Omental fat pad (tissue), 4 donors: ENCODE data around the gene RAB8A. TPM values are rescaled to one million over a fixed set of nuclear protein-coding genes. Genes with fewer than 3 reads are reported as not detected.

Experiments used
- ATAC-seq: fragments of 150-250 bp; one replicate; pipeline ENCODE4 v1.9.1; 2016; ENCODE audit warnings: mild to moderate bottlenecking, moderate library complexity; ENCODE audit not compliant: low FRiP score
- DNase-seq: peaks from one replicate; pipeline ENCODE4 v3.0.0-alpha.2; 2019; ENCODE audit warnings: low spot score
- total RNA-seq, 4 donors: library from RNA; depleted of rRNA; stranded (reverse); fragments of >200 nt; gene quantifications; one replicate each; pipeline ENCODE4 v1.1.0, GENCODE V29; 2016
- TF ChIP-seq, protein P1 (sequence below), 3 donors: fragments of 450-650 bp; IDR thresholded peaks; one replicate each; pipeline ENCODE4 v1.5.1; 2016 to 2017; ENCODE audit warnings: antibody characterized with exemption in 3 of 3, mild to moderate bottlenecking in 3 of 3, moderate library complexity in 2 of 3

RAB8A gene
- total RNA-seq, 4 donors from 2014 or later = 32.5 to 51.9 (median 40.0) TPM

DNA sequence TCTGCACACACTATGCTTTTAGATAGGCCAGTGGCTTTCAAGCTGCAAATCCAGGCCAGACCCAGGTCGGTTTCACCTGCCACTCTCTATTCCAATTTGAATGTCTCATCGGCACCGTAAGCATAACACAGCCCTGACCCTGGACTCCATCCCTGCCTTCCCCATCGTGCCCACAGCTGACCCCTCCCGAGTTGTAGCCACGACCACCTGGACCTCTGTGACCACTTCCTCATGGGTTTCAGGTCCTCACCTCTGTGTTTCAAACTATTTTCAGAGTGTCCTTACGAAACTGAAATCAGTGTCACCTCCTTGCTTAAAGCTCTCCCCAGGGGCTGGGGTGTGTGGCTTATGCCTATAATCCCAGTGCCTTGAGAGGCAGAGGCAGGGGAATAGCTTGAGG, 22.8 kb downstream of the RAB8A start:
- ATAC-seq (no peak), DNase-seq (no peak)
- TF ChIP-seq, protein P1, sequence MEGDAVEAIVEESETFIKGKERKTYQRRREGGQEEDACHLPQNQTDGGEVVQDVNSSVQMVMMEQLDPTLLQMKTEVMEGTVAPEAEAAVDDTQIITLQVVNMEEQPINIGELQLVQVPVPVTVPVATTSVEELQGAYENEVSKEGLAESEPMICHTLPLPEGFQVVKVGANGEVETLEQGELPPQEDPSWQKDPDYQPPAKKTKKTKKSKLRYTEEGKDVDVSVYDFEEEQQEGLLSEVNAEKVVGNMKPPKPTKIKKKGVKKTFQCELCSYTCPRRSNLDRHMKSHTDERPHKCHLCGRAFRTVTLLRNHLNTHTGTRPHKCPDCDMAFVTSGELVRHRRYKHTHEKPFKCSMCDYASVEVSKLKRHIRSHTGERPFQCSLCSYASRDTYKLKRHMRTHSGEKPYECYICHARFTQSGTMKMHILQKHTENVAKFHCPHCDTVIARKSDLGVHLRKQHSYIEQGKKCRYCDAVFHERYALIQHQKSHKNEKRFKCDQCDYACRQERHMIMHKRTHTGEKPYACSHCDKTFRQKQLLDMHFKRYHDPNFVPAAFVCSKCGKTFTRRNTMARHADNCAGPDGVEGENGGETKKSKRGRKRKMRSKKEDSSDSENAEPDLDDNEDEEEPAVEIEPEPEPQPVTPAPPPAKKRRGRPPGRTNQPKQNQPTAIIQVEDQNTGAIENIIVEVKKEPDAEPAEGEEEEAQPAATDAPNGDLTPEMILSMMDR (IDR thresholded peaks at IDR 0.05) = no peak

DNA sequence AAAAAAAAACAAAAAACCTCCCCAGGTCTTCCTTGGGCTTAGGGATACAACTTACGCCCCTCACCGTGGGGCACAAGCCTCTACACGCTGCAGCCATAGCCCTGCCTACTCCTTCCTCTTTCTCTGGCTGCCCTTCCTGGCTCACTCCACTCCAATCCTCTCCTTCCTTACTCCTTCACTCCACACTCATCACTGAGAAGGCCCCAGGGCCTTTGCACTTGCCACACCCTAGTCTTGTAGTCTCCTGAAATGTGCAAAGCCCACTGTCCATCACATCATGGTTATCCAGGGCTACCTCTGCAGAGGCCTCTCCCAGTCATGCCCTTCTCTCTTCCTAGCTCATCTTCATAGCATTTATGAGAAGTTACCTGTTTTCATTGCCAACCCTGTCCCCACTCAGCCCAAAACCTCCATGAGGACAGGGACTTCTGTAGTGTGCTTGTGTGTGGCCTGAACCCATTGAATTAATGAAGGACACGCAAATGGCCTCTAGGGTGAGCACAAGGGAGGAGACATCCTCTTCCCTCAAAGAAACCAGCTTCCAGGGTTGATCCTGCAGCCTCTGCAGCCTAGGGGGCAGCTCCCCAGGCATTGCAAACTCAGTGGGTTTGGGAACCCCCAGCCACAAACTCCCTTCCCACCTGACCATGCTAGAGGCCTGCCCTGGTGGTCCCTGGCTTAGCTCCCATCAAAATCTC, 23.9 kb downstream of the RAB8A start:
- TF ChIP-seq, protein P1 (IDR thresholded peaks at IDR 0.05) = no peak
- DNase-seq = no peak
- ATAC-seq = no peak

DNA sequence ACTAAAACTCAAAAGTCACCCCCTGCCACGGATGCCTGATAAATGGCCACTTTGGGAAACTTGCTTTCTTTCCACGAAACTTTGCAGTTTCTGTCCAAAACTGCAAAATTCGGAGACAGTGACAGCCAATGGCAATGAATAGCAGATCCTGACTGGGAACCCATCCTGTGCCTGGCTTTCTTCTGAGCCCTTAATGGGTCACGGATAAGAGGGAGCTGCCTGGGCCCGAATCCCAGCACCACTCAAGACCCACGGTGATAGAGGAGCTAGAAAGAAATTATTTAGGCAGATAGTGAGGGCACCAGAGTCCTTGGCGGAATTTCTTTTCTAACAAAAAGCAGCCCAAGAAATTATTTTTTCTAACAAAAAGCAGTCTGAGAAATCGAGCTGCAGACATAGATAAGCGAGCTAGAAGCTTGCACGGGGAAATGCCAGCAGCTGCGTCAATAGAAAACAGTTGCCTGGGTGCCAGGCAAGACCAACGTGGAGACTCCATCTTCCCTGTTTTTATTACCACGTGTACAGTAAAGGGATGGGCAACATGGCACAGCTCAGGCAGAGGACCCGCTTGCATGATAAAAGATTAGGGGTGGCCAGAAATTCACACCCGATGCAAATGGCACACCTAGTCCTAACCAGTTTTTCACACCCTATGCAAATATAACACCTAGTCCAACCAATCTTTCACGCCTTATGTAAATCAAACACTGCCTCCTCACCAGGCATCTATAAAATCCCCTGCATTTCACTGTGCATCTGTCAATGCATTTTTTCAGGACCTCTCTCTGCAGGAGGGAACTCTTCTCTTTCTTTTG, 24.7 kb downstream of the RAB8A start:
- DNase-seq (no peak), ATAC-seq (no peak)

DNA sequence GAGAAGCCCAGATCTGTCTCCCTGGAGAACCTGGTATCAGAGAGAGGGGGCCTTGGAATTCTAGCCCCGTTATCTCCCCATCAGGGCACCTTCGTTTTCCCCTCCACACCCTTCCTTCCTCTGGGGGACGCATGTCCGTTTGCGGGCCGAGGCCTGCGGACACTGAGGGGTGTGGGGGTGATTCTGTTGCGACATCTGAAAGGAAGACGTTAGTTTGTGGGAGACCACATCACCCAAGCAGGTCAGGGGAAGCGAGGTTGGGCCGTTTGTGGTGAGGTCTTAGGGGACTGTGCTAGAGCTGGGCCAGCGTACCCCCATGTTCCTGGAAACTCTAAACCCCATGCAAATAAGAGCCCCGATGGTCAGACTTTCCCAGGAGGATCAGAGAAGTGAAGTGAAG, 28.1 kb downstream of the RAB8A start:
- TF ChIP-seq, protein P1 (IDR thresholded peaks at IDR 0.05) = no peak
- DNase-seq = no peak
- no peak for ATAC-seq

More for the DNA sequence above, 24.7 kb downstream of the RAB8A start:
- TF ChIP-seq, protein P1 (IDR thresholded peaks at IDR 0.05) = no peak

DNA sequence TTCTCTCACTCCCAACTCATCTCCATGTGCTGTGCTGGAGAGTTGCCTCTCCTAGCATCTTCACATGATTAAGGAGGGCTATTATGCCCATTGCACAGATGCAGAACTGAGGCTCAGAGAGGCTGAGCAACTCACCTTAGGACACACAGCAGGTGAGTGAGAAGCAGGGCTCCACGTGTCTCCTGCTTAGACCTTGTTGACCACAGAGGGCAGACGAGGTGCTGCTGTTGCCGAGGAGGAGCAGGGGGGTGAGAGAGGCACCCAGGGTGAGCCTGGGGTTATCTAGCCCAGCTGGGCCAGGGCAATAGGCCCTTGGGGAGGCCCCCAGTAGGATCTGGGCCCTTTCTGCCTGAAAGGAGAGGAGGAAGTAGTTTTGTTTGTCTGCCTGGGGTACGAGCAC, 29.4 kb downstream of the RAB8A start:
- DNase-seq (no peak), ATAC-seq (no peak)
- TF ChIP-seq, protein P1 (IDR thresholded peaks at IDR 0.05) = no peak

DNA sequence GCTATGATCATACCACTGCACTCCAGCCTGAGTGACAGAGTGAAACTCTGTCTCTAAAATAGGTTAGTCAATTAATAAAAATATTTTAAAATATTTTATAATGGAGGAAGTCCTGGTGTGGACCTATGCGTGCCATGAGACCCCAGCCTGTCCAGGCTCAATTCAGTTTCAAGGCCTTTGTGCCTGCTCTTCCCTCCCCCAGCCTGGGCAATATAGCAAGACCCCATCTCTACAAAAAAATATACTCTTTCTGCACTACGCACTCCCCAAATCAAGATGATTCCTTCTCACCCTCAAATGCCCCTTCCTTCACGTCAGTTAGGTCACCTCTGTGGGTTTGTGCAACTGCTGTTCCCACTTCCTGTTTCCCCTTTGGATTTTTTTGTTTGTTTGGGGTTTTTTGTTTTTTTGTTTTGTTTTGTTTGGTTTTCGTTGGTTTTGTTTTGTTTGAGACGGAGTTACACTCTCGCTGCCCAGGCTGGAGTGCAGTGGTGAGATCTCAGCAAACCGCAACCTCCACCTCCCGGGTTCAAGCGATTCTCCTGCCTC, 30.4 kb downstream of the RAB8A start:
- DNase-seq (no peak), ATAC-seq (no peak)
- TF ChIP-seq, protein P1 (IDR thresholded peaks at IDR 0.05) = no peak
